ENCODE results near the gene MDN1. TPM values are rescaled to one million over a fixed set of nuclear protein-coding genes. Genes with fewer than 3 reads are reported as not detected.

Gene MDN1
- total RNA-seq, 4 donors from 2014 or later = 7.1 to 46.5 (median 34.5) TPM

DNA sequence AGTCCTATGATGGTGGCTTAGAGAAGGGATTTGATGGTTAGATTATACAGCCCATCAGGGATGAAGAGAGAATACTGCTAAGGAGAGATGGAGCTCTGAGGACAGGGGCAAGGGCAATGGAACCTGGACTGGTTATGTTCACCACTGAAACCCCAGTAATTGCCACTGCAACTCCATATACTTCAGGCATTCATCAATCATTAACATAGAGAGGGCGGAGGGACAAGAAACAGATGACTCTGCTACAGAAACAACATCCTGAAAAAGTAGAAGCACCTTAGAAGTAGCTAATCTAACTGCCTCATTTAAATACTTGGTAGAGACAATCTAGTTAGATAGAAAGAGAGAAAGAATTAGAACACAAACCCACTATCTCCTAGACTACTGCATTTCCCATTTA lies 89.8 kb downstream of the MDN1 start:
- DNase-seq = no peak
- Histone ChIP-seq H3K9me3 (no peaks in the 10 kb centered on the region), H3K4me3 (no peak overlapping the region), H3K4me1 (no peaks in the 10 kb centered on the region), H3K27ac (no peak overlapping the region), H3K27me3 (no peaks in the 10 kb centered on the region), H3K36me3 (no peaks in the 10 kb centered on the region)
- TF ChIP-seq CTCF (IDR thresholded peaks at IDR 0.05) (no peak), POLR2A (IDR thresholded peaks at IDR 0.05) (no peak)
- intact Hi-C loops (cut with DNase I; ENCODE audit: low total_unique reads) = no loop called here

DNA sequence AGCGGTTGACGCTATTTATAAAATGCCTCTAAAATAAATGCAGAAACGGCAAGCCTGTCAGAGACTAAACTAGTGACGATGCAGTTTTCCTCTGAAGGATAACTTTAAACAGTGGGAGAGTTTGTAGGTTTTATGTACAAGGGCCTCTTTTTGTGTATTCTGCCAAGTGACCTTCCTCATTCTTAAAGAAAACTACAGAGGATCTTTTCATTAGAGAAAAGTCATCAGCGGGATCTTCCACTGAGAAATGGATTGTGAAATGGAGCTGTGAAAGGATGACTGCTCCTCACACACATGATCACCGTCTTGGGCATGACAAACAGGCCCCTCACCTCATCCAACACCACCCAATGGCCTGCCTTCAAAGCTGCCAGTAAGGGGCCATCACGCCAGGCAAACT lies 92.1 kb downstream of the MDN1 start:
- no peak overlapping the region for H3K27ac ChIP-seq
- H3K9me3 ChIP-seq = no peaks in the 10 kb centered on the region
- intact Hi-C loops (cut with DNase I; ENCODE audit: low total_unique reads) = no loop called here
- no peaks in the 10 kb centered on the region for H3K4me1 ChIP-seq
- no peaks in the 10 kb centered on the region for H3K27me3 ChIP-seq
- no peak for TF ChIP-seq POLR2A (IDR thresholded peaks at IDR 0.05)
- TF ChIP-seq CTCF (IDR thresholded peaks at IDR 0.05) = no peak
- H3K36me3 ChIP-seq = no peaks in the 10 kb centered on the region
- no peak for DNase-seq
- H3K4me3 ChIP-seq = no peak overlapping the region

DNA sequence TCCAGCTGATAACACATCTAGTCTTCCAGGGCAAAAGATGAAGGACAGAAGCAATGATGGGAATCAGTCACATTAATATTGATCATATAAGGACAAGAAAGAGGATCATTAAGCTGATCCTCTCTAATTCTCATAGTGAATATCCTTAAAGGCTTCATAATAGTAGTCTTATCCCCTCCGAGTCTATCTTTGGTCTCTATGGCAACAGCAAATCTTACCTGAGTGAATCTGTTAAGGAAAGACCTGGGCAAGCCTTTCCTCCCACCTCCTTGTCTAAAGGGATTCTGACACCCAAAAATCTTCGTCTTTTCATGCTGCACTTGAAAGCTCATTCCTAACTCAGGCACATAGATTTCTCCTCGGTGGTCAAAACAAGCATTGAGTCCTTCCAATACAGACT lies 94.6 kb downstream of the MDN1 start:
- H3K4me1 ChIP-seq = no peaks in the 10 kb centered on the region
- H3K4me3 ChIP-seq = no peak overlapping the region
- no peaks in the 10 kb centered on the region for H3K36me3 ChIP-seq
- DNase-seq = no peak
- H3K27ac ChIP-seq = no peak overlapping the region
- no peaks in the 10 kb centered on the region for H3K27me3 ChIP-seq
- intact Hi-C loops (cut with DNase I; ENCODE audit: low total_unique reads) = no loop called here
- TF ChIP-seq POLR2A (IDR thresholded peaks at IDR 0.05) (no peak), CTCF (IDR thresholded peaks at IDR 0.05) (no peak)
- H3K9me3 ChIP-seq = no peaks in the 10 kb centered on the region

GRCh38 chr6:89723046-89723445 lies 96.5 kb downstream of the MDN1 start:
- Histone ChIP-seq H3K36me3 (no peaks in the 10 kb centered on the region), H3K9me3 (no peaks in the 10 kb centered on the region), H3K4me1 (no peaks in the 10 kb centered on the region), H3K27ac (no peak overlapping the region), H3K4me3 (no peak overlapping the region), H3K27me3 (no peaks in the 10 kb centered on the region)
- no peak for DNase-seq
- TF ChIP-seq POLR2A (IDR thresholded peaks at IDR 0.05) (no peak), CTCF (IDR thresholded peaks at IDR 0.05) (no peak)
- intact Hi-C loops (cut with DNase I; ENCODE audit: low total_unique reads) = no loop called here

- TF ChIP-seq CTCF (IDR thresholded peaks at IDR 0.05) = no peak
- TF ChIP-seq POLR2A (IDR thresholded peaks at IDR 0.05) = no peak
- Histone ChIP-seq H3K36me3 (no peaks in the 10 kb centered on the region), H3K9me3 (no peaks in the 10 kb centered on the region), H3K27ac (no peak overlapping the region), H3K4me3 (no peak overlapping the region), H3K27me3 (no peaks in the 10 kb centered on the region), H3K4me1 (no peaks in the 10 kb centered on the region)
- intact Hi-C loops (cut with DNase I; ENCODE audit: low total_unique reads) = no loop called here
- DNase-seq = no peak
Observed at GRCh38 chr6:89716532-89716931, 103.1 kb downstream of the MDN1 start.

Measured in uterus (tissue), 4 donors.